SK-N-SH (cell line): ENCODE results near the gene USP12. TPM values are rescaled to one million over a fixed set of nuclear protein-coding genes. Genes with fewer than 3 reads are reported as not detected.

Experiments
- CTCF ChIA-PET: fragments of 300-600, 350-600 bp; formaldehyde crosslinking; extraction: SDS; loops from one replicate; lab custom pipeline; 2021; lab: Yijun Ruan, JAX
- POLR2A ChIA-PET: fragments of 350-600 bp; sonication (Branson Sonifier 250); formaldehyde crosslinking; extraction: SDS; loops from one replicate; lab custom pipeline; 2020; ENCODE audit warnings: antibody characterized with exemption, inconsistent platforms; lab: Yijun Ruan, JAX
- DNase-seq: peaks from one replicate; pipeline ENCODE4 v3.0.0; 2012
- H2AFZ ChIP-seq: fragments of 200-600 bp; sonication (generic); 2 replicates; pipeline ENCODE4 v1.8.1; 2016; ENCODE audit warnings: antibody characterized with exemption, mild to moderate bottlenecking, low read depth
- H3F3A ChIP-seq: fragments of 200-600 bp; sonication (generic); replicated peaks from 2 replicates; pipeline ENCODE3; 2016; ENCODE audit warnings: antibody characterized with exemption, mild to moderate bottlenecking; ENCODE audit not compliant: insufficient read depth
- H3K27ac ChIP-seq, 2 experiments: fragments of 200-500 bp in 1 of 2; fragments of 200-600 bp in 1 of 2; sonication (Bioruptor generic) in 1 of 2; sonication (generic), shearing (Covaris generic) in 1 of 2; 2 replicates each; pipeline versions ENCODE4 v1.5.1 to v1.6.1; 2014 to 2016; ENCODE audit warnings: low read depth in 2 of 2, inconsistent platforms in 1 of 2, low read length in 1 of 2, mild to moderate bottlenecking in 1 of 2, mixed read lengths in 1 of 2
- H3K27me3 ChIP-seq: fragments of 200-600 bp; sonication (generic), shearing (Covaris generic); 2 replicates; pipeline ENCODE4 v1.6.1; 2016; ENCODE audit warnings: mixed run types; ENCODE audit not compliant: insufficient read depth
- H3K36me3 ChIP-seq, 2 experiments: fragments of 200-500 bp in 1 of 2; fragments of 200-600 bp in 1 of 2; sonication (Bioruptor generic) in 1 of 2; sonication (generic) in 1 of 2; replicated peaks in 1 of 2; 2 replicates each; pipeline versions ENCODE3 to v1.5.1; 2014 to 2016; ENCODE audit warnings: low read length in 1 of 2, mild to moderate bottlenecking in 1 of 2; ENCODE audit not compliant: insufficient read depth in 2 of 2, control insufficient read depth in 1 of 2
- H3K4me1 ChIP-seq, 2 experiments: fragments of 200-500 bp in 1 of 2; fragments of 200-600 bp in 1 of 2; sonication (Bioruptor generic) in 1 of 2; sonication (generic), shearing (Covaris generic) in 1 of 2; 2 replicates each; pipeline versions ENCODE4 v1.5.1 to v1.6.1; 2014 to 2016; ENCODE audit warnings: low read depth in 1 of 2, low read length in 1 of 2, mixed run types in 1 of 2; ENCODE audit not compliant: insufficient read depth in 2 of 2, control insufficient read depth in 1 of 2
- H3K4me2 ChIP-seq: fragments of 200-600 bp; sonication (generic), shearing (Covaris generic); 2 replicates; pipeline ENCODE4 v1.6.1; 2017; ENCODE audit warnings: mixed run types
- H3K4me3 ChIP-seq, 2 experiments: fragments of 200-500 bp in 1 of 2; fragments of 200-600 bp in 1 of 2; sonication (Bioruptor generic) in 1 of 2; sonication (generic), shearing (Covaris generic) in 1 of 2; 2 replicates each; pipeline versions ENCODE4 v1.5.1 to v1.8.1; 2014 to 2016; ENCODE audit warnings: low read depth in 2 of 2, inconsistent platforms in 1 of 2, low read length in 1 of 2, mild to moderate bottlenecking in 1 of 2, mixed read lengths in 1 of 2, moderate library complexity in 1 of 2
- H3K79me2 ChIP-seq: fragments of 200-600 bp; sonication (generic); 2 replicates; pipeline ENCODE4 v1.8.1; 2017; ENCODE audit warnings: mild to moderate bottlenecking; ENCODE audit not compliant: insufficient read depth
- H3K9ac ChIP-seq: fragments of 200-600 bp; sonication (generic); 2 replicates; pipeline ENCODE4 v1.6.1; 2017; ENCODE audit warnings: mixed run types
- H3K9me2 ChIP-seq: fragments of 200-600 bp; sonication (generic); 2 replicates; pipeline ENCODE4 v1.6.1; 2017; ENCODE audit warnings: mixed run types
- H3K9me3 ChIP-seq: fragments of 200-600 bp; sonication (generic); 2 replicates; pipeline ENCODE4 v1.6.1; 2017; ENCODE audit warnings: mixed run types, mild to moderate bottlenecking, moderate library complexity
- H4K20me1 ChIP-seq: fragments of 200-600 bp; sonication (generic); 2 replicates; pipeline ENCODE4 v1.6.1; 2017; ENCODE audit warnings: mild to moderate bottlenecking, mixed run types; ENCODE audit not compliant: insufficient read depth
- CHD2 ChIP-seq: fragments of 150-350 bp; IDR thresholded peaks from 2 replicates; pipeline ENCODE4 v1.6.1; 2018; ENCODE audit warnings: low read length; ENCODE audit not compliant: partially characterized antibody
- ELF1 ChIP-seq: IDR thresholded peaks from 2 replicates; pipeline ENCODE4 v1.4.0; 2012
- EP300 ChIP-seq, 2 experiments: IDR thresholded peaks; 2 replicates each; pipeline versions ENCODE4 v1.4.0 to v1.6.1; 2012; ENCODE audit warnings: borderline replicate concordance in 1 of 2, low read depth in 1 of 2, low read length in 1 of 2
- EZH2phosphoT487 ChIP-seq: fragments of 200-600 bp; sonication (generic); IDR thresholded peaks from 2 replicates; pipeline ENCODE4 v1.6.1; 2017; ENCODE audit warnings: low read depth, mixed run types, mild to moderate bottlenecking, antibody characterized with exemption, moderate library complexity, borderline replicate concordance
- FOSL2 ChIP-seq: IDR thresholded peaks from 2 replicates; pipeline ENCODE4 v1.4.0; 2012; ENCODE audit warnings: low read depth, mild to moderate bottlenecking, moderate library complexity, borderline replicate concordance
- GABPA ChIP-seq: IDR thresholded peaks from 2 replicates; pipeline ENCODE4 v1.4.0; 2012; ENCODE audit warnings: low read depth, mild to moderate bottlenecking
- JUND ChIP-seq: IDR thresholded peaks from 2 replicates; pipeline ENCODE4 v1.4.0; 2012
- PBX3 ChIP-seq: IDR thresholded peaks from 2 replicates; pipeline ENCODE4; 2012
- RCOR1 ChIP-seq: fragments of 150-350 bp; IDR thresholded peaks from 2 replicates; pipeline ENCODE4 v1.6.1; 2017; ENCODE audit warnings: antibody characterized with exemption, low read length
- REST ChIP-seq: IDR thresholded peaks from 2 replicates; pipeline ENCODE4 v1.6.1; 2012; ENCODE audit warnings: mild to moderate bottlenecking, low read depth, low read length, moderate library complexity
- TCF12 ChIP-seq: IDR thresholded peaks from 2 replicates; pipeline ENCODE4 v1.4.0; 2012
- USF1 ChIP-seq: IDR thresholded peaks from 2 replicates; pipeline ENCODE4 v1.4.0; 2012; ENCODE audit warnings: low read depth, borderline replicate concordance
- USF2 ChIP-seq: fragments of 150-350 bp; IDR thresholded peaks from 2 replicates; pipeline ENCODE4 v1.6.1; 2017; ENCODE audit warnings: antibody characterized with exemption, low read length, low read depth, borderline replicate concordance
- whole genome bisulfite sequencing: methylation state at CpG from one replicate; pipeline ENCODE4 v1.1.6; 2017; ENCODE audit warnings: low lambda C conversion rate; 5-methylcytosine and 5-hydroxymethylcytosine counted together
- polyA plus RNA-seq, 3 experiments: library from polyadenylated mRNA; depleted of rRNA; stranded (reverse); fragments of >200 nt; gene quantifications; 2 replicates each; pipeline ENCODE4 v1.2.3, GENCODE V29; 2012

USP12 gene
- polyA plus RNA-seq, 1 of the 3 experiments (the other 2 are of a cell fraction): 5.0 TPM

GRCh38 chr13:27188239-27188638 is 16.6 kb upstream of the USP12 start:
- H3K9me2 ChIP-seq: no peaks in the 10 kb centered on the region
- ChIA-PET CTCF (no interaction called here), POLR2A (no interaction called here)
- H3K79me2 ChIP-seq: no peaks in the 10 kb centered on the region
- H3K9me3 ChIP-seq: no peaks in the 10 kb centered on the region
- no peaks in the 10 kb centered on the region for H4K20me1 ChIP-seq
- TF ChIP-seq RCOR1 (no peak), USF1 (no peak), USF2 (no peak), REST (no peak), CHD2 (no peak)
- H3K4me3 ChIP-seq: no peak overlapping the region
- H3F3A ChIP-seq: peaks cover 8% of the 10 kb centered on the region
- no peak overlapping the region for H3K9ac ChIP-seq
- WGBS: 74% methylated on average over 4 of the region's 4 CpGs
- no peak for DNase-seq
- no peaks in the 10 kb centered on the region for H3K27me3 ChIP-seq
- no peak overlapping the region for H3K4me2 ChIP-seq
- H2AFZ ChIP-seq: no peak overlapping the region
- no peak overlapping the region for H3K27ac ChIP-seq
- H3K4me1 ChIP-seq: peaks cover 0 to 7% of the 10 kb centered on the region in 2 experiments; a peak in 1 of 4 replicates
- H3K36me3 ChIP-seq: no peaks in the 10 kb centered on the region

- ChIA-PET CTCF (no interaction called here), POLR2A (no interaction called here)
- Histone ChIP-seq H3K4me2 (0 out of 2 replicates have a peak overlapping the region, but pooled peaks have one; percentile 15), H3K36me3 (no peaks in the 10 kb centered on the region), H2AFZ (peak overlapping the region; percentile 38; the same call in 1 of the 2 replicates), H3K27me3 (no peaks in the 10 kb centered on the region), H3K4me3 (no peak overlapping the region), H4K20me1 (no peaks in the 10 kb centered on the region), H3K27ac (peak overlapping the region in 1 of 2 experiments; percentile 43; a peak in 1 of 4 replicates), H3K9ac (no peak overlapping the region), H3K79me2 (no peaks in the 10 kb centered on the region; the same call in 1 of the 2 replicates), H3K9me3 (no peaks in the 10 kb centered on the region), H3K4me1 (peaks cover 0 to 4% of the 10 kb centered on the region in 2 experiments; a peak in 1 of 4 replicates), H3F3A (peaks cover 13% of the 10 kb centered on the region)
- DNase-seq: no peak
- 31% methylated on average over 5 of the region's 5 CpGs for WGBS
- TF ChIP-seq PBX3: peak; percentile 82
- TF ChIP-seq JUND: peak; percentile 33
- TF ChIP-seq GABPA: no peak
- peak; percentile 80 for TF ChIP-seq TCF12
- TF ChIP-seq EP300 (IDR thresholded peaks at IDR 0.05; ENCODE audit: borderline replicate concordance in 1 of 2, low read depth in 1 of 2, low read length in 1 of 2): peak in 1 of 2 experiments; percentile 25; a peak in 1 of 4 replicates
- TF ChIP-seq ELF1: no peak
- TF ChIP-seq EZH2phosphoT487: no peak
- peak; percentile 31; the same call in 1 of the 2 replicates for TF ChIP-seq FOSL2
- TF ChIP-seq, all 33 proteins: peak for 5
- no peaks in the 10 kb centered on the region for H3K9me2 ChIP-seq
Observed at GRCh38 chr13:27186295-27186694, 14.7 kb upstream of the USP12 start.
